GM12892 (cell line): ENCODE data around the gene HAUS1.
"Not testable (repeated sequence)": the region's sequence is repeated elsewhere in the genome, so short reads cannot be mapped to it uniquely, and the experiment has no call there.

Source experiments
- DNase-seq: peaks from one replicate; pipeline ENCODE4 v3.0.0; 2011; ENCODE audit not compliant: insufficient read length
- FAIRE-seq: peaks from 2 replicates; lab custom pipeline; 2011; peaks lifted over from hg19 to GRCh38; lab: Jason Lieb, UNC
- POLR2A ChIP-seq: IDR thresholded peaks from 2 replicates; pipeline ENCODE4 v1.6.1; 2011; ENCODE audit warnings: low read depth, low read length, control low read depth
- POLR2AphosphoS5 ChIP-seq: IDR thresholded peaks from 2 replicates; pipeline ENCODE4 v1.6.1; 2011; ENCODE audit warnings: low read depth, low read length, control low read depth
- TAF1 ChIP-seq: IDR thresholded peaks from 2 replicates; pipeline ENCODE4 v1.6.1; 2011; ENCODE audit warnings: low read depth, mild to moderate bottlenecking, control low read depth, low read length, borderline replicate concordance

Gene HAUS1

GRCh38 chr18:46163091-46163490 is 58.9 kb downstream of the HAUS1 start:
- FAIRE-seq: no peak
- no peak for DNase-seq
- TF ChIP-seq POLR2A (no peak), POLR2AphosphoS5 (no peak), TAF1 (no peak)

- DNase-seq (no peak), FAIRE-seq (no peak)
- TF ChIP-seq TAF1 (no peak), POLR2AphosphoS5 (no peak), POLR2A (no peak)
Measured at GRCh38 chr18:46163941-46164499, 59.8 kb downstream of the HAUS1 start.

- not testable (repeated sequence) for DNase-seq, FAIRE-seq
Measured at GRCh38 chr18:46164502-46164901, 60.3 kb downstream of the HAUS1 start.

GRCh38 chr18:46164920-46165319 is 60.7 kb downstream of the HAUS1 start:
- TF ChIP-seq POLR2AphosphoS5 (no peak), TAF1 (no peak), POLR2A (no peak)
- no peak for FAIRE-seq
- DNase-seq: no peak

GRCh38 chr18:46166261-46166970 is 62.2 kb downstream of the HAUS1 start:
- FAIRE-seq (no peak), DNase-seq (no peak)
- TF ChIP-seq POLR2A (no peak), TAF1 (no peak), POLR2AphosphoS5 (no peak)

GRCh38 chr18:46167971-46168370 is 63.8 kb downstream of the HAUS1 start:
- FAIRE-seq (peak; percentile 95), DNase-seq (peak; percentile 54)
- TF ChIP-seq TAF1: no peak
- no peak for TF ChIP-seq POLR2AphosphoS5
- TF ChIP-seq POLR2A: no peak

GRCh38 chr18:46169464-46169941 is 65.3 kb downstream of the HAUS1 start:
- no peak for TF ChIP-seq POLR2AphosphoS5
- no peak for TF ChIP-seq TAF1
- no peak for TF ChIP-seq POLR2A
- no peak for DNase-seq
- peak; percentile 9 for FAIRE-seq

- TF ChIP-seq POLR2AphosphoS5 (no peak), TAF1 (no peak), POLR2A (no peak)
- FAIRE-seq (no peak), DNase-seq (no peak)
Measured at GRCh38 chr18:46171331-46171730, 67.1 kb downstream of the HAUS1 start.

GRCh38 chr18:46173393-46174341 is 69.5 kb downstream of the HAUS1 start:
- peak; percentile 92 for FAIRE-seq
- DNase-seq: peak; percentile 92
- TF ChIP-seq POLR2A: peak; percentile 91; the same call in 1 of the 2 replicates
- peak; percentile 91 for TF ChIP-seq TAF1
- peak; percentile 86 for TF ChIP-seq POLR2AphosphoS5

- TF ChIP-seq POLR2AphosphoS5 (no peak), POLR2A (peak; percentile 37; the same call in 1 of the 2 replicates), TAF1 (no peak)
- no peak for FAIRE-seq
Measured at GRCh38 chr18:46174342-46175041, 70.3 kb downstream of the HAUS1 start.

More at GRCh38 chr18:46174342-46175041, 70.3 kb downstream of the HAUS1 start:
- DNase-seq: peak; percentile 46
